ENCODE results near the gene KCNK7. TPM values are rescaled to one million over a fixed set of nuclear protein-coding genes. Genes with fewer than 3 reads are reported as not detected.

Gene KCNK7
- total RNA-seq, 4 donors from 2014 or later = 0.99 to 1.2 (median 1.2) TPM

- intact Hi-C loops (cut with DNase I) = no loop called here
- DNase-seq (ENCODE audit: extremely low spot score) = no peak
- 5% methylated on average over 20 of the region's 47 CpGs for WGBS
Observed at GRCh38 chr11:65557280-65558001, 38.2 kb downstream of the KCNK7 start.

GRCh38 chr11:65556470-65557279 lies 38.9 kb downstream of the KCNK7 start:
- TF ChIP-seq POLR2AphosphoS5 (IDR thresholded peaks at IDR 0.05) (no peak), EP300 (IDR thresholded peaks at IDR 0.05) (no peak), CTCF (IDR thresholded peaks at IDR 0.05) (no peak), POLR2A (IDR thresholded peaks at IDR 0.05; ENCODE audit: low read depth) (no peak)
- Histone ChIP-seq H3K36me3 (peaks cover 0 to 26% (median 23%) of the 10 kb centered on the region in 4 donors), H3K27ac (replicated peaks in 1 of 4) (peak overlapping the region; percentile 87 to 99 (median 97)), H3K4me3 (peak overlapping the region; percentile 70 to 74 (median 72)), H3K9me3 (no peaks in the 10 kb centered on the region), H3K4me1 (peaks cover 59 to 93% (median 84%) of the 10 kb centered on the region in 4 donors), H3K27me3 (no peaks in the 10 kb centered on the region)
- DNase-seq (ENCODE audit: extremely low spot score) = no peak
- intact Hi-C loops (cut with DNase I) = no loop called here
- WGBS = 72% methylated on average over 11 of the region's 12 CpGs

More at GRCh38 chr11:65557280-65558001, 38.2 kb downstream of the KCNK7 start:
- Histone ChIP-seq H3K36me3 (peaks cover 0 to 19% (median 16%) of the 10 kb centered on the region in 4 donors), H3K27me3 (no peaks in the 10 kb centered on the region), H3K27ac (replicated peaks in 1 of 4) (peak overlapping the region; percentile 87 to 99 (median 97)), H3K4me3 (peak overlapping the region; percentile 70 to 74 (median 72)), H3K4me1 (peaks cover 59 to 88% (median 79%) of the 10 kb centered on the region in 4 donors), H3K9me3 (no peaks in the 10 kb centered on the region)
- no peak for TF ChIP-seq CTCF (IDR thresholded peaks at IDR 0.05)
- peak; percentile 77 for TF ChIP-seq EP300 (IDR thresholded peaks at IDR 0.05)

- Histone ChIP-seq H3K36me3 (peaks cover 0 to 35% (median 31%) of the 10 kb centered on the region in 4 donors), H3K4me3 (no peak overlapping the region), H3K4me1 (peaks cover 54 to 86% (median 79%) of the 10 kb centered on the region in 4 donors), H3K9me3 (no peaks in the 10 kb centered on the region), H3K27me3 (no peaks in the 10 kb centered on the region), H3K27ac (replicated peaks in 1 of 4) (peak overlapping the region; percentile 87 to 99 (median 97))
- no peak for DNase-seq (ENCODE audit: extremely low spot score)
- WGBS = 20% methylated on average over 4 of the region's 6 CpGs
- peak; percentile 25 to 32 for TF ChIP-seq POLR2AphosphoS5 (IDR thresholded peaks at IDR 0.05)
- TF ChIP-seq CTCF (IDR thresholded peaks at IDR 0.05) = no peak
- TF ChIP-seq POLR2A (IDR thresholded peaks at IDR 0.05; ENCODE audit: low read depth) = no peak
- no peak for TF ChIP-seq EP300 (IDR thresholded peaks at IDR 0.05)
- intact Hi-C loops (cut with DNase I) = no loop called here
Observed at GRCh38 chr11:65555693-65556231, 39.8 kb downstream of the KCNK7 start.

- Histone ChIP-seq H3K4me3 (no peak overlapping the region), H3K27ac (replicated peaks in 1 of 4) (peak overlapping the region; percentile 87 to 99 (median 97)), H3K36me3 (peaks cover 0 to 42% (median 39%) of the 10 kb centered on the region in 4 donors), H3K4me1 (peaks cover 46 to 78% (median 70%) of the 10 kb centered on the region in 4 donors), H3K9me3 (no peaks in the 10 kb centered on the region), H3K27me3 (no peaks in the 10 kb centered on the region)
- intact Hi-C loops (cut with DNase I) = no loop called here
- no peak for TF ChIP-seq EP300 (IDR thresholded peaks at IDR 0.05)
- no peak for DNase-seq (ENCODE audit: extremely low spot score)
- WGBS = 65% methylated on average over 4 of the region's 4 CpGs
Observed at GRCh38 chr11:65554842-65555430, 40.7 kb downstream of the KCNK7 start.
